Breast epithelium (tissue), 3 donors: Measurements from ENCODE around the gene FAM177A1.

Experiments
- CTCF ChIP-seq, 3 donors: fragments of 450-650 bp; IDR thresholded peaks; one replicate each; pipeline ENCODE4 v1.5.1; 2016 to 2017; ENCODE audit warnings: antibody characterized with exemption in 3 of 3, mild to moderate bottlenecking in 3 of 3, moderate library complexity in 3 of 3
- POLR2A ChIP-seq: fragments of 450-650 bp; IDR thresholded peaks from one replicate; pipeline ENCODE4 v1.6.1; 2016; ENCODE audit warnings: antibody characterized with exemption, mild to moderate bottlenecking, moderate library complexity
- POLR2AphosphoS5 ChIP-seq, 3 donors: sonication (generic); formaldehyde crosslinking; IDR thresholded peaks; one replicate each; pipeline ENCODE4 v1.6.1; 2017; ENCODE audit warnings: antibody characterized with exemption in 3 of 3

GRCh38 chr14:35121887-35122695 lies 76.0 kb downstream of the FAM177A1 start, which contains the start of the genes PPP2R3C and PRORP:
- TF ChIP-seq CTCF (IDR thresholded peaks at IDR 0.05) (no peak), POLR2AphosphoS5 (IDR thresholded peaks at IDR 0.05) (peak; percentile 71 to 83 (median 80)), POLR2A (no peak)
